NCI-H446 (cell line): ENCODE results near the gene PCDHGB1.
"Not testable (repeated sequence)": the region's sequence is repeated elsewhere in the genome, so short reads cannot be mapped to it uniquely, and the experiment has no call there.

ENCODE experiments used
- DNase-seq, 2 experiments: peaks; one replicate each; lab custom pipeline; 2025; lab: John Stamatoyannopoulos, UW

The PCDHGB1 gene

GRCh38 chr5:141346017-141346416, 3.9 kb upstream of the PCDHGB1 start:
- DNase-seq, result not testable (repeated sequence)

GRCh38 chr5:141351591-141351990, 1.7 kb downstream of the PCDHGB1 start:
- no peak for DNase-seq

- DNase-seq, result no peak
Observed at GRCh38 chr5:141354900-141355469, 5.1 kb downstream of the PCDHGB1 start, which contains the start of gene PCDHGA4. PCDHGA4 (plus strand) TSS chr5:141355021; CDS start chr5:141355108, 87 bp downstream.

- no peak for DNase-seq
Observed at GRCh38 chr5:141355641-141356040, 5.7 kb downstream of the PCDHGB1 start.

GRCh38 chr5:141356133-141356532, 6.2 kb downstream of the PCDHGB1 start:
- no peak for DNase-seq

- DNase-seq, result no peak
Observed at GRCh38 chr5:141356950-141357349, 7.1 kb downstream of the PCDHGB1 start.

- DNase-seq, result peak; percentile 62 to 64
Observed at GRCh38 chr5:141359790-141360426, 10.0 kb downstream of the PCDHGB1 start, which contains the start of gene PCDHGB2. PCDHGB2 (plus strand) TSS chr5:141359994; CDS start chr5:141360136, 142 bp downstream.

- DNase-seq, result no peak
Observed at GRCh38 chr5:141360685-141361084, 10.8 kb downstream of the PCDHGB1 start.

GRCh38 chr5:141362719-141363118, 12.8 kb downstream of the PCDHGB1 start:
- no peak for DNase-seq

- no peak for DNase-seq
Observed at GRCh38 chr5:141363952-141364660, 14.2 kb downstream of the PCDHGB1 start, which contains the start of gene PCDHGA5. PCDHGA5 (plus strand) TSS chr5:141364162; CDS start chr5:141364331, 169 bp downstream.

GRCh38 chr5:141366016-141366896, 16.4 kb downstream of the PCDHGB1 start:
- DNase-seq, result no peak

GRCh38 chr5:141369994-141370848, 20.3 kb downstream of the PCDHGB1 start, which contains the start of gene PCDHGB3:
PCDHGB3 (plus strand) TSS chr5:141370242; CDS start chr5:141370395, 153 bp downstream.
- DNase-seq, result no peak

GRCh38 chr5:141371572-141372475, 21.9 kb downstream of the PCDHGB1 start:
- DNase-seq, result no peak

- DNase-seq, result no peak
Observed at GRCh38 chr5:141373673-141374317, 23.9 kb downstream of the PCDHGB1 start, which contains the start of gene PCDHGA6. PCDHGA6 (plus strand) TSS chr5:141373891; CDS start chr5:141374084, 193 bp downstream.

GRCh38 chr5:141374627-141375026, 24.7 kb downstream of the PCDHGB1 start:
- DNase-seq, result no peak

GRCh38 chr5:141375444-141376155, 25.7 kb downstream of the PCDHGB1 start:
- not testable (repeated sequence) for DNase-seq

- DNase-seq, result no peak
Observed at GRCh38 chr5:141382469-141383294, 32.8 kb downstream of the PCDHGB1 start, which contains the start of gene PCDHGA7. PCDHGA7 (plus strand) TSS chr5:141382742; CDS start chr5:141382900, 158 bp downstream.
